HG03139 (cell line): ENCODE data around the gene EHD4.
A peak's percentile ranks its signal among the peaks of the same experiment; 100 is the strongest.

Experiments
- ATAC-seq: cut with Tn5 transposase; IDR thresholded peaks from one replicate; pipeline ENCODE4 v1.9.1; 2021; ENCODE audit not compliant: unreplicated experiment

Gene EHD4

DNA sequence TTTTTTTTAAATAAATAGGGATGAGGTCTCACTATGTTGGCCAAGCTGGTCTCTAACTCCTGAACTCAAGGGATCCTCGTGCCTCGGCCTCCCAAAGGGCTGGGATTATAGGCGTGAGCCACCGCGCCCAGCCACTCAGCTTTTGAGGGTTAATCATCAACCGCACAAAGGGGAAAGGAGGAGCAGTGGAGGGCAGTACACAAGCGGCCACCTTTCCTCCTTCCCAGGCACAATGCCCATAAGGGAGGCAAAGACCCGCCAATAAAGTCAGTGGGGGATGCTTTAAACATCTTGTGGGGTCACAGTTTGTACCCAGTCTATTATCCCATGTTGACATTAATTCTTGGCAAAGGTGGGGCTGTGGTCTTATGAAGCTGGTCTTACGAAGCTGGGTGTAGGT, 32.4 kb downstream of the EHD4 start:
- no peak for ATAC-seq

DNA sequence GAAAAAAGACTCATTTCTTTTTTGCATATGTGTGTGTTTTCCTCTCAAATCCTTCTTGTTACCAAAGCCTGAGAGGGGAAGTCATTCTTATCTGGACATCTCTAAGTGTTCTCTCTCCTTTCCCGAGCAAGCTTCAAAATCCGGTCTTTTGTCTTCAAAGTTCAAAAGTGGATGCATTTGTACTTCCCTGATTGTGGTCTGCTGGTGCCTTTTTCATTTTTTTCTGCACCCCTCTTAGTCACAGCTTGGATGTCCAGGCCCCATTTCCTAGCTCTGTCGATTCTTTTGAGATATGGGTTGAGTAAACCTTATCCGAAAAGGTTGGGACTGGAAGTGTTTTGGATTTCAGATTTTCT, 34.8 kb downstream of the EHD4 start:
- no peak for ATAC-seq

DNA sequence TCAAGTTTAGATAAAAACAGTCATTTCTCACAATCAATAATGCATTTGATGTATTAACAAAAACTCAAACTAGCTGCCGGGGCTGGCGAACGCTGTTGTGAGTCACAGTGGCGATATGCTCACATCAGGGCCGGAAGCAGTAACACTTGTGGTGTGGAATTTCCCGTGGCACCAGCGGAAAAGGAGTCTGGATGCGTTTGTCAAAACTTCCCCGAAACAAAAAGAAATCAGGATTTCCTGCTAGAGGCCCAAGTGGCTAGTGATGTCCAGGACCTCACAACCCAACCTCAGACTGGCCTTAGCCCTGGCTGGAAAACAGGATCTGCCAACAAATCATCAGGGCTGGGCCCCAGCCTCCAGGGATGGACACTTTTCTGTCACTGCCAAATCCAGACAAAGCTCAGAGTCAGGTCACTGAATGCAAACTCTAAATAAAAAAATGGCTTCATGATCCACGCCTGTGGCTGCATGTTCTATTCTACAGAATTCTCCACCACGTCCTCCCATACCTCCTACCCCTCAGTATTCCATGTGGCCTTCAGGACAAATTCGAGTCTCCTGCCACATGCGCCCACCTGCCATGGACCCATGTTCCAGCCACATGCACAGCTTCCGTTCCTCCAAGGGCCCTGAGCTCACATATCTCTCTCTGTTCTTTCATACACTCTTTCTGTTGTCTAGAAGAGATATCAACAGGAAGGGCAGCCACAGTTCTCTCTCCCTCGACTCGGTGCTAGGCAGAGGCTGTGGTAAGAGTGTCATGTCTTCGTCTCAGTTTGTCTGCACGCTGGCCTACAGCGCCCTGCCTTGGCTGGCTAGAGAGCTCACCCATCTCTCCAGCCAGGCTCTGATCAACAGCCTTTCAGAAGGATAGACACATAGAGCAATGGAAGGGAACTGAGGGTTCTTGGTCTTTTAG, 35.4 kb downstream of the EHD4 start:
- no peak for ATAC-seq

- no peak for ATAC-seq
Observed at GRCh38 chr15:41936155-41936554, 36.2 kb downstream of the EHD4 start.

GRCh38 chr15:41935566-41936020, 36.8 kb downstream of the EHD4 start:
- no peak for ATAC-seq

DNA sequence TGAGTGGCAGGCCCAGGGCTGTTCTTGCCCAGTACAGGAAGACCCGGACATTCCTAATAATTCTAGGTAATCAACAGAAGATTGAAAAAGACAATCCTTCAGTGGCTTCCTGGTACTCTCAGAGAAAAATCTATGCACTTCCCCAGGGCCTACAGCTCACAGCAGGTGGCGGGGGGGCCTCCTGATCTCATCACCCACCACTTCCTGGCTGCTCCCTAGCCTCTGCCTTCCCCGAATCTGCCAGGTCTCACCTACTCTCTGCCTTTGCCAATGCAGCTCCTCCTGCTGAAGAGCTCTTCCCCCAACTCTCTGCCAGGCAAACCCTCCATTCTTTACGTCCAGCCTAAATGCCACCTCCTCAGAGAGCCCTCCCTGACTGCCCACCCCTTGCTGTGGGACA, 37.5 kb downstream of the EHD4 start:
- ATAC-seq = peak; percentile 44

DNA sequence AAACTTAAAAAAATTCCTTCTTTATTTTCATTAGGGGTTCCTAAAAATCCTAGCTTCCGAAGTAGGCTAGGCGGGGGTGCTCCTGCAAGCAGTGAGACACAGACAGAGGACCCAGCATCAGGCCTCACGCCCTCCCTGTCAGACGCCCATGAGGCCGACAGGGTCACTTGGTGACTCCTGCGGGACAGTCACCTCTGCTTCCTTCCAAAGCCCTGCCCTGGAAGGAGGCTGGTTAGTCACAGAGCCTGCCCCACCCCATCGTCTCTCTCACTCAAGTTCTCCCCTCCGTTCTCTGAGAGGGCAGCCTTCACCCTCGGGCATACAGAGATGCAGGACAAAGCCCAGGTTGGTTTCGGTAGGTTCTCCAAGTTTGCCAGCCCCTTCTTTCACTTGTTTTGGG, 38.6 kb downstream of the EHD4 start:
- ATAC-seq = no peak

- no peak for ATAC-seq
Observed at GRCh38 chr15:41933326-41933725, 39.0 kb downstream of the EHD4 start.

DNA sequence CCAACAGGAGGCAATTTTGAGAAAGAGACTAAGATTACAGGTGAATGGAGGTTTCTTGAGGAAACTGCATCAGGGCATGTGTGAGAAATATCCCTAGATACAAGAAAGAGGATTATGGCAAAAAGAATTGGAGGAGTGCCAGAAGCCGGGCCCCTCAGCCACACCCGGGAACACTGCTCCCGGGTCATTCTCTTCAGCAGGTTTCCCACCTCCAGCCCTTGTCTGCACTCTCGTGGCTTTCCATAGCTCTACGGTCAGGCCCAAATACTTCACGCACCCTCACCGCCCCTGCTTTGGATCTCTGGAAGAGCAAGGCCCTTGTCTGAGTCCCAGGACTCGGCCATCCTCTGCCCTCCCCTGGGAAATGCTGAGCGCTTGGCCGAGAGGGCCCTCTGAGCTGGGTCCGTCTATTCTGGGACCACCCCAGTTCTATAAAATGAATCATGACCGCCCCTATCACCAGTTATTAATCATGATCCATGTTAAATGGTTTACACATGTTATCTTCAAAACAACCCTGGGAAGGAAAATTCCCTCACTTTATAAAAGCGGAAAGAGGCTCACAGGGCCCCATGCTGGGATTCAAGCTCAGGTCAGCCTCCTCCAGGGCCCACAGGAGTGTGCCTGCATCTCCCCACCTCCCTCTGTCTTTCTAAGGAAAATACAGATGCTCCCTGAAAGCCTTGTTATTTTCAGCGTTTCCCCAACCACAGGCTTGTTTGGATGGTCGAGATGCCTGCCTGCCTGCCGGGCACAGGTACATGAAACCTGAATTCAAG, 39.7 kb downstream of the EHD4 start:
- no peak for ATAC-seq

GRCh38 chr15:41932101-41932500, 40.3 kb downstream of the EHD4 start:
- ATAC-seq = no peak

DNA sequence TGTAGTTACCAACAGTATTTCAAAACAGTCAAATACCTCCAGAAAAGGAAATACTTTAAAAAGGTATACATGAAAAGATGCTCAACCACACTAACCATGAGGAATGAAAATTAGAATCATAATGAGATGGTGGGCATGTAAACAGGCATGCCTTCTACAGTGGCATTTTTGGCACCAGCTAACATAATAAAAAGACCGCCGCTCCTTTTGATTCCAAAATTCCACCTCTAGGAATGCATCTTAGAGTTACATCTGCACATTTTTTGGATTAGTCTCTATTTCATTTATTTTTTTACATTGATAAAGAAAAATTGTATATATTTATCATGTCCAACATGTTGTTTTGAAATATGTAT, 41.5 kb downstream of the EHD4 start:
- no peak for ATAC-seq

DNA sequence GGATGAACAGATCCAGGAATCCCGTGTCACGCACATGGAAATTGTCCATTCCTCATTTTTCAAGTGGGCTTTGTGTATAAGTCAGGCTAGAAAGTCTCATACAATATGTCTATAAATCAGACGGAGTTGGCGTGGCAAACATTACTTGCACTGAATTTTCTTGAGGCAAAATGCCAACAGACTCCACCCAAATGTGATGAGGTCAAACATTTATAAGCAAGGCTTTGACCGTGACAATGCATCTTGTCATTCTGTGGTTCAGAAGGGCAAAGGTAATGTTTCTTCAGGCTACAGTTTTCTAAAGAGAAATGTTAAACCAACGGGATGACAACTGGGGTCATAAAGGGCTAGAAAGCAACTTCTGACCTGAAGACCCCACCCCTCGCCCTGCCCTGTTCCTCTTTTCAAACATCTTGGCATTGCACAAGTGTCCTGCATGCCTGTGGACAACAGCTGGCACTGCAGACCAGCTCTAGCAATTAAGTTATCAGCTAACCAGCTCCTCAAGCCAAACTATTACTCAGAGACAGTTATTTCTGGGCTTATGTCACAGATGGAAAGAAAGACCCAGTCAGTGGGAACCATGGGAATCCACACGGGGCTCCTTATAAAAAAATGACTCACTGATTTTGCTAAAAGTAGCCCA, 42.0 kb downstream of the EHD4 start:
- ATAC-seq = no peak

DNA sequence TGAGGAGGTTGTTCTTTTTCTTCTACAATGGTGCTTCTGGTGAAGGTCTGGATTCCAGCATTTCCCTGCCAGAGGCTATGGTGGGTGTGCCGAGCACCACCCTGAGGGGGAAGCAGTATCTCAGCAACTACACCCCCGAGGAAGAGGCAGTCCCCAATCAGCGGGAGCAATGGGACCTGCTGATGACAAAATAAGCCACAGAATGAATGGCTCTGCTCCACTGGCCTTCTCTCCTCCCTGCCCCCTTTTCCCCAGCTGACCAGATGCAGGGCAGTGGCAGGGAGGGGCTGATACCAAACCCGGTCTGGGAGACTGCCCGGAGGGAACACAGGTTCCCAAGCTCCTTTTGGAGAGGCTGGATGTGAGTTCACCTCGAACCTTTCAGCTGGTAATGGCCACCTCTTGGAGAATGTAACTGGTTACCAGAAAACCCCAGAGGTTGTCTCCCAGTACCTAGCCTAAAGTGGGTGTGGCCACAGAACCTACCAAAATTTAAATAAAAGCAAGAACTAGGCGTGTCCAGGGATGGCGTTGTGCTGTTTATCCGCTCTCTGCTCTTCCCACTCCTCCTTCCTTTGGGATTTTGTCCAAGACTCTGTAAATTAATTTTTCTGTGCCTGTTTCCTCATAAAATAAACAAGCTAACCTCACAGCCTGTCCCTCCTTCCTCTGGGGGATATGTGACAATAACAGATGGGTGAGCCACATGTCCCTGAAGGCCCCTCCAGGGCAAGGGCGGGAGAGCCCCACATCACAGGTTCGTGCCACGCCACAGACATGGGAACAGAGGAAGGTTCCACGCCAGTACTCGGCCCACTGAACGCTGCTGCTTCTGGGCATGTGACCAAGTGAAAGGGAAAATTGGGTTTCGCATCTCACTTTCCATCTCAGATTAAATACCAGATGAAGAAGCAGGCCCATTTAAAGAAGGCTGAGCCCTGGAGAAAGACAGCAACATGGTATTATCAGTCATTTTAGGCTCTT, 43.4 kb downstream of the EHD4 start:
- ATAC-seq = peak; percentile 47

DNA sequence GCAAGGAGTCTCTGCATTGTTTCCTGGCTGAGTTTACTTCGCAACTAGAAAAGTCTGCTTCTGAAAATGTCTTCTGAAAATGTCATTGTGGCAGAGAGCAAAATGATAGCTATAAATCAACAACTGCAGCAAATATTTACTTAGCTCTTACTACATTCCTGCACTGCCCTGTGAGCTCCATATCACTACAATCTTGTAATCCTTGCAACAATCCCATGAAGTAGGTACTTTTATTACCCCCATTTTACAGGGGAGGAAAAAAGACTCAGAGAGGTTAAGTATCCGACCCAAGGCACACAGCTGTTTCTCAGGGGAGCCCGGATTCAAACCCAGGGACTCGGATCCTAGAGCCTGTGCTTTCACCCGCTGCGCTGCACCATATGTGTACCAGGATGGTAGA, 44.3 kb downstream of the EHD4 start:
- ATAC-seq = no peak

DNA sequence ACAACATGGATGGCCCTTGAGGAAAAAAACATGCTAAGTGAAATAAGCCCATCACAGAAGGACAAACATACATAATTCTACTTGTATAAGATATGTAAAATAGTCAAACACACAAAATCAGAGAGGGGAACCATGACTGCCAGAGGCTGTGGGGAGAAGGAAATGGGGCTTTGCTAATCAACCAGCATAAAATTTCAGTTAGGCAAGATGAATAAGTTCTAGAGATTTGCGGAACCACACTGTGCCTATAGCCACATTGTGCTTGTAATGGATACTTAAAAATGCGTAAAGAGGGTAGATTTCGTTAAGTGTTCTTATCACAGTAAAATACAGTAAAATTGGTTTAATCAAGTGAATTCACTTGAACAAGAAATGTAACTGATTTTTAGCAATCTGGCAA, 44.8 kb downstream of the EHD4 start:
- no peak for ATAC-seq

GRCh38 chr15:41926185-41927056, 45.9 kb downstream of the EHD4 start:
- no peak for ATAC-seq

DNA sequence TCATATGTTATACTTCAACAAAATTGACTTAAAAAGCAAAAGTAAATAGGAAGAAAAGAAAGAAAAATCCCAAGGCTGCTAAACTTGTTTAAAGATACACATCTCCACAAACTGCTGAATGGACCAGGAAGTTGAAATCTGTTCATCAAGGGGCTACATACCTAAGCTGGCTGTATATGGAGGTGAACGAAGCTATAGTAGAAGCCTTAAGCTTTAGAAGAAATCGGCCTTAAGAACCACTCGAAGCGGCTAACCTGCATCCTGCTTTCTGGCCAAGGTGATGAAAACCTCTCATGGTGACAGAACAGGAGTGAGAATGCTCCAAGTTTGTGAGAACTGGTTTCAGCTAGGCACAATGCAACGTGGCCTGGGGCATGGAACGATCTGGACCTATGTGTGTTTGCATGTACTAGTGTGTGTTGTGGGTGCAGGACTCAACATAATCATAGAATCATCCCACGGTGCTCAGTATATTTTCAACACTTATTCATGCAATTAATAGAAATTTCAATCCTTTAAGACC, 47.2 kb downstream of the EHD4 start:
- no peak for ATAC-seq

GRCh38 chr15:41923401-41923997, 48.9 kb downstream of the EHD4 start:
- no peak for ATAC-seq

- no peak for ATAC-seq
Observed at GRCh38 chr15:41922353-41922752, 50.0 kb downstream of the EHD4 start.
